Peyer's patch (tissue), 4 donors: ENCODE data around the gene XPA.

Experiments used
- POLR2A ChIP-seq, 2 donors: fragments of 450-650 bp; IDR thresholded peaks; one replicate each; pipeline ENCODE4 v1.5.1; 2017; ENCODE audit warnings: antibody characterized with exemption in 2 of 2, mild to moderate bottlenecking in 2 of 2, moderate library complexity in 2 of 2
- TF ChIP-seq, protein P1 (sequence below), 6 experiments: fragments of 450-650 bp in 4 of 6; fragments of 200-600 bp in 2 of 6; sonication (generic) in 1 of 6; IDR thresholded peaks; one replicate each; pipeline ENCODE4 v1.5.1; 2017 to 2019; ENCODE audit warnings: antibody characterized with exemption in 6 of 6, mild to moderate bottlenecking in 3 of 6, moderate library complexity in 1 of 6

- TF ChIP-seq, protein P1, sequence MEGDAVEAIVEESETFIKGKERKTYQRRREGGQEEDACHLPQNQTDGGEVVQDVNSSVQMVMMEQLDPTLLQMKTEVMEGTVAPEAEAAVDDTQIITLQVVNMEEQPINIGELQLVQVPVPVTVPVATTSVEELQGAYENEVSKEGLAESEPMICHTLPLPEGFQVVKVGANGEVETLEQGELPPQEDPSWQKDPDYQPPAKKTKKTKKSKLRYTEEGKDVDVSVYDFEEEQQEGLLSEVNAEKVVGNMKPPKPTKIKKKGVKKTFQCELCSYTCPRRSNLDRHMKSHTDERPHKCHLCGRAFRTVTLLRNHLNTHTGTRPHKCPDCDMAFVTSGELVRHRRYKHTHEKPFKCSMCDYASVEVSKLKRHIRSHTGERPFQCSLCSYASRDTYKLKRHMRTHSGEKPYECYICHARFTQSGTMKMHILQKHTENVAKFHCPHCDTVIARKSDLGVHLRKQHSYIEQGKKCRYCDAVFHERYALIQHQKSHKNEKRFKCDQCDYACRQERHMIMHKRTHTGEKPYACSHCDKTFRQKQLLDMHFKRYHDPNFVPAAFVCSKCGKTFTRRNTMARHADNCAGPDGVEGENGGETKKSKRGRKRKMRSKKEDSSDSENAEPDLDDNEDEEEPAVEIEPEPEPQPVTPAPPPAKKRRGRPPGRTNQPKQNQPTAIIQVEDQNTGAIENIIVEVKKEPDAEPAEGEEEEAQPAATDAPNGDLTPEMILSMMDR (IDR thresholded peaks at IDR 0.05) = no peak
- TF ChIP-seq POLR2A (IDR thresholded peaks at IDR 0.05) = no peak
These were observed 6.6 kb upstream of the XPA start for GRCh38 chr9:97703437-97704344.
